Measurements from ENCODE around the gene CEP120. TPM values are rescaled to one million over a fixed set of nuclear protein-coding genes. Genes with fewer than 3 reads are reported as not detected.

Gene CEP120
- total and polyA plus RNA-seq, 11 donors = 2.8 to 16.5 (median 12.0) TPM

DNA sequence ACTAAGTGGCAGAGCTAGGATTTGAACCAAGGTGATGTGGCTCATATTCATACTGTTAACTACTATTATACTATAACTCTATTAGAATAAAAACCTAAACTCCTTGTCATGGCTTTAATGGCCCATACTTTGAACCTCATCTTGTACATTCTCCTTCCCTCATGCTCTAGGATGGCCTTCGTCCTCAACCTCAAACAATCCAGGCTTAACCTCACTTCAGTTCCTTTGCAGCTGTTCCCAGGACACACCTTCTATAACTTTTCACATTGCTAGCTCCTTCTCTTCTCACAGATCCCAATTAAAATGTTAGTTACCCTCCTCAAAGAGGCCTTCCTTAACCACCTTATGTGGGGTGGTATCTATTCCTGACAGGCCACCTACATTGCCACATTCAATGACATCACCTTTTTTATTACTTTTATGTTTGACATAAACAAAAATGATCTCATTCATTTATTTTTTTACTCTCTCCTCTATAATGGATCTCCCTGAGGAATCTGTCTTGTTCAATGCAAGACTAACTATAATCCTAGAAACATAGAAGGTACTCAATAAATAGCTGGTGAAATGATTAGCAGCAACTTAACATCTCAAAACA, 53.7 kb downstream of the CEP120 start:
- no peak for TF ChIP-seq CTCF (IDR thresholded peaks at IDR 0.05)
- no peak for TF ChIP-seq POLR2A (IDR thresholded peaks at IDR 0.05)

DNA sequence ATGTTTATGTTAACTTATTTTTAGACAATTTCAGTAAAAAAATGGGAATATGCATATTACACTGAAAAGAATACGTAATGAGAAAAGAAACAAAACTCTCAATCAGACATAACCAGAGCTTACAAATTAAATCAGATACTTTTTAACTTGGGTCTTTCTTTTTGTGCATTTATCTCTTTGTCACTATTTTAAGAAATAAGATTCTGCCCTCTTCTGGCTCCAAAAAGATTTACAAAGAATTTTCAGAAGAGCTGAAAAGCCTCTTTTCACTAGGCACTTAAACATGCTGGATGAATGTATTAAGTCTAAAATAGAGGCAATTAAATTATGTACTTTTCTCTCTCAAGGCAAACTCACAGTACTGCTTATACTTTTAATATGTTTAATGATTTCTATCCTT, 55.5 kb downstream of the CEP120 start:
- Histone ChIP-seq H3K27ac (no peak overlapping the region), H3K4me3 (no peak overlapping the region), H3K27me3 (no peaks in the 10 kb centered on the region), H3K9me3 (no peaks in the 10 kb centered on the region), H3K36me3 (peaks cover 0 to 55% (median 42%) of the 10 kb centered on the region in 9 donors), H3K4me1 (peaks cover 0 to 11% (median 7%) of the 10 kb centered on the region in 12 donors)
- no peak for TF ChIP-seq POLR2A (IDR thresholded peaks at IDR 0.05)
- TF ChIP-seq CTCF (IDR thresholded peaks at IDR 0.05) = peak in 9 of 12 donors; percentile 20 to 49 (median 27)
- DNase-seq = no peak
- ATAC-seq = no peak
- intact Hi-C loops (cut with DNase I) = loop anchor here in 5 of 10 donors (5.0 to 10.0 kb wide), 5 partner anchors 473 to 865 kb away; no protein-coding TSS in a partner anchor
- 87 to 93% (median 89%) methylated on average over 1 of the region's 1 CpG for WGBS, 4 donors

More for the DNA sequence above, 53.7 kb downstream of the CEP120 start:
- no peaks in the 10 kb centered on the region for H3K27me3 ChIP-seq
- H3K4me3 ChIP-seq = no peak overlapping the region
- H3K36me3 ChIP-seq = peaks cover 0 to 61% (median 45%) of the 10 kb centered on the region in 9 donors
- H3K9me3 ChIP-seq = no peaks in the 10 kb centered on the region
- DNase-seq = no peak
- intact Hi-C loops (cut with DNase I) = loop anchor here in 5 of 10 donors (5.0 to 10.0 kb wide), 5 partner anchors 475 to 867 kb away; no protein-coding TSS in a partner anchor
- peaks cover 0 to 11% (median 6%) of the 10 kb centered on the region in 12 donors for H3K4me1 ChIP-seq
- no peak overlapping the region for H3K27ac ChIP-seq
- WGBS, 4 donors = 92 to 95% (median 93%) methylated on average over 1 of the region's 1 CpG
- ATAC-seq = no peak

GRCh38 chr5:123365156-123365555, 58.0 kb downstream of the CEP120 start:
- Histone ChIP-seq H3K36me3 (peaks cover 0 to 43% (median 28%) of the 10 kb centered on the region in 9 donors), H3K27ac (no peak overlapping the region), H3K9me3 (no peaks in the 10 kb centered on the region), H3K4me3 (no peak overlapping the region), H3K27me3 (no peaks in the 10 kb centered on the region), H3K4me1 (peaks cover 0 to 11% (median 8%) of the 10 kb centered on the region in 12 donors)
- DNase-seq (no peak), ATAC-seq (no peak)
- TF ChIP-seq CTCF (IDR thresholded peaks at IDR 0.05) = no peak
- no peak for TF ChIP-seq POLR2A (IDR thresholded peaks at IDR 0.05)
- 27 to 44% (median 33%) methylated on average over 1 of the region's 1 CpG for WGBS, 4 donors
- intact Hi-C loops (cut with DNase I) = loop anchor here in 5 of 10 donors (5.0 to 10.0 kb wide), 5 partner anchors 470 to 863 kb away; no protein-coding TSS in a partner anchor

- intact Hi-C loops (cut with DNase I) = loop anchor here in 5 of 10 donors (5.0 to 10.0 kb wide), 5 partner anchors 470 to 862 kb away; no protein-coding TSS in a partner anchor
Observed at GRCh38 chr5:123364441-123365155, 58.6 kb downstream of the CEP120 start.

More at GRCh38 chr5:123364441-123365155, 58.6 kb downstream of the CEP120 start:
- H3K36me3 ChIP-seq = peaks cover 0 to 37% (median 23%) of the 10 kb centered on the region in 9 donors
- no peak for ATAC-seq
- peaks cover 0 to 11% (median 8%) of the 10 kb centered on the region in 12 donors for H3K4me1 ChIP-seq
- H3K27ac ChIP-seq = peak overlapping the region in 1 of 12 donors; percentile 15
- H3K9me3 ChIP-seq = no peaks in the 10 kb centered on the region
- 76 to 88% (median 78%) methylated on average over 2 of the region's 2 CpGs for WGBS, 4 donors
- TF ChIP-seq POLR2A (IDR thresholded peaks at IDR 0.05) (no peak), CTCF (IDR thresholded peaks at IDR 0.05) (no peak)
- no peaks in the 10 kb centered on the region for H3K27me3 ChIP-seq
- no peak for DNase-seq
- no peak overlapping the region for H3K4me3 ChIP-seq
